GM10248 (cell line): Measurements from ENCODE around the gene RBBP4.
"Not testable (repeated sequence)": the region's sequence is repeated elsewhere in the genome, so short reads cannot be mapped to it uniquely, and the experiment has no call there.

ENCODE experiments used
- CTCF ChIA-PET: fragments of 300-600 bp; sonication (Branson Sonifier 250); formaldehyde crosslinking; extraction: SDS; loops from one replicate; lab custom pipeline; 2021; ENCODE audit warnings: antibody characterized with exemption; lab: Yijun Ruan, JAX
- POLR2A ChIA-PET: fragments of 350-650 bp; sonication (Branson Sonifier 250); formaldehyde crosslinking; extraction: SDS; loops from one replicate; lab custom pipeline; 2020; ENCODE audit warnings: antibody characterized with exemption; lab: Yijun Ruan, JAX
- DNase-seq: peaks from one replicate; pipeline ENCODE4 v3.0.0; 2012; ENCODE audit errors: extremely low spot score
- TF ChIP-seq, protein P1 (sequence below): IDR thresholded peaks from 2 replicates; pipeline ENCODE4 v1.5.1; 2012; ENCODE audit warnings: mild to moderate bottlenecking, low read depth; ENCODE audit errors: extremely low read depth, missing control alignments, control extremely low read depth

RBBP4 gene

DNA sequence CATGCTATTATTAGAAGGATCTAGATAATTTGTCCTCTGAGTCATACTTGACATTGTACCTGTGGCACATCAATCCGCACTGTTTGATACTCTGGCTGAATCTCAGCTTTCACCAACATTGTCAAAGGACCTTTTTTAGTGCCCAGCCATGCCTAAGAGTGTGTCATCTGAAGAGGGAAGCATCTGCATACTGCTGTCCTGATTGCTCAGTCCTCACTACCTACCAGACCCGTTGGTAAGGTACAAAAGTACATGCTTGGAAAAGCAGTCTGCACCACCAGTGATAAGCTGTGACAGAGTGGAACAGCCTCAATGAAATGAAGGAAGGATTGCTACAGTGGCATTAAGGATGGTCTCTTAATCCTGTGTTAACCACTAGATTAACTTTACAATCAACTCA lies 34.5 kb downstream of the RBBP4 start:
- TF ChIP-seq, protein P1, sequence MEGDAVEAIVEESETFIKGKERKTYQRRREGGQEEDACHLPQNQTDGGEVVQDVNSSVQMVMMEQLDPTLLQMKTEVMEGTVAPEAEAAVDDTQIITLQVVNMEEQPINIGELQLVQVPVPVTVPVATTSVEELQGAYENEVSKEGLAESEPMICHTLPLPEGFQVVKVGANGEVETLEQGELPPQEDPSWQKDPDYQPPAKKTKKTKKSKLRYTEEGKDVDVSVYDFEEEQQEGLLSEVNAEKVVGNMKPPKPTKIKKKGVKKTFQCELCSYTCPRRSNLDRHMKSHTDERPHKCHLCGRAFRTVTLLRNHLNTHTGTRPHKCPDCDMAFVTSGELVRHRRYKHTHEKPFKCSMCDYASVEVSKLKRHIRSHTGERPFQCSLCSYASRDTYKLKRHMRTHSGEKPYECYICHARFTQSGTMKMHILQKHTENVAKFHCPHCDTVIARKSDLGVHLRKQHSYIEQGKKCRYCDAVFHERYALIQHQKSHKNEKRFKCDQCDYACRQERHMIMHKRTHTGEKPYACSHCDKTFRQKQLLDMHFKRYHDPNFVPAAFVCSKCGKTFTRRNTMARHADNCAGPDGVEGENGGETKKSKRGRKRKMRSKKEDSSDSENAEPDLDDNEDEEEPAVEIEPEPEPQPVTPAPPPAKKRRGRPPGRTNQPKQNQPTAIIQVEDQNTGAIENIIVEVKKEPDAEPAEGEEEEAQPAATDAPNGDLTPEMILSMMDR, result no peak
- DNase-seq, result no peak
- ChIA-PET CTCF (interaction anchor here (1.6 to 4.7 kb wide), 3 partner anchors 9 to 88 kb away, joined by 3 to 21 read pairs (median 9); no protein-coding TSS in a partner anchor), POLR2A (no interaction called here)

DNA sequence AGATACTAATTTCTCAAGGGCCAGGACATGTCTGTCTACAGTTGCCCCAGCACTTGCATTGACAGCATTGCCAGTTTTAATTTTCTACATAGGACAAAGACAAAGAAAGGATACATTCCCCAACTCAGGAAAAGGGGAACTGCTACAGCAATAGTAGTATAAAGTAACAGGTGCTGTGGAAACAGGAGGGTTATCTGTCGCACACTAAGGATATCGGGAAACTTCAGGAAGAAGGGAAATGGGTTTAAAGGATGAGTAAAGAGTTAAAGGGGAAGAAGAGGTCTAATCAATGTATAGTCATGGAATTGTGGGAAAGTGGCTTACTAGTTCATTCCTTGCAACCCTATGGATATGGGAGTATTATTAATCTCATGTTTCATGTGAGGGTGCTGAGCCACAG lies 35.4 kb downstream of the RBBP4 start:
- ChIA-PET CTCF (interaction anchor here (0.7 to 4.7 kb wide), 4 partner anchors 9 to 87 kb away, joined by 3 to 21 read pairs (median 6); no protein-coding TSS in a partner anchor), POLR2A (no interaction called here)
- DNase-seq, result no peak
- TF ChIP-seq, protein P1, result no peak

DNA sequence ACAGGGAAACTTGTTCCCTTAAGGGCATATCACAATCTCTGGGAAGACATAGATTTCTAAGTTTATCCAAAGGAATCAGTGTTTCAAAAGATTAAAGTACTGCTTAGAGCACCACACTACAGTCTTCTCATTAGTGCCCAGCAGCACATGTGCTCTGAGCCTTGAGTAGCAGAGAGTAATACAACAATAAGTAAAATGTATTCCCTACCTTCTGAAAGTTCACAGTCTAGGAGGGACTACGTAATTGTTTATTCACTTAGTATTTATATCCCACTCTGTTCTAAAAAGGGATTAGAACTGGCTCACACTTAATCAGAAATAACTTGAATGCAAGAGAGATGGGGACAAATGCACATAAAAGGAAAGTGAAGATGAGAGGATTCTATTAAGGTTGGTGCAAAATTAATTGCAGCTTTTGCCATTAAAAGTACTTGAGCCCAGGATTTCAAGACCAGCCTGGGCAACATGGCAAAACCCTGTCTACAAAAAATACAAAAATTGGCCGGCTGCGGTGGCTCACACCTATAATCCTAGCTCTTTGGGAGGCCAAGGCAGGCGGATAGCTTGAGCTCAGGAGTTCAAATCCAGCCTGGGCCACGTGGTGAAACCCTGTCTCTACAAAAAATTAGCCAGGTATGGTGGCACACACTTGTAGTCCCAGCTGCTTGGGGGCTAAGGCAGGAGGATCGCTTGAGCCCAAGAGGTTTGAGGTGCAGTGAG lies 42.6 kb downstream of the RBBP4 start:
- DNase-seq, result no peak
- ChIA-PET CTCF (interaction anchor here (1.3 kb wide), 1 partner anchor 15 kb away, joined by 3 read pairs; no protein-coding TSS in a partner anchor), POLR2A (no interaction called here)
- TF ChIP-seq, protein P1, result no peak

- ChIA-PET POLR2A (no interaction called here), CTCF (interaction anchor here (1.4 kb wide), 1 partner anchor 9 kb away, joined by 3 read pairs; no protein-coding TSS in a partner anchor)
- TF ChIP-seq, protein P1, result no peak
- DNase-seq, result no peak
Observed at GRCh38 chr1:32695098-32695904, 44.3 kb downstream of the RBBP4 start.

- DNase-seq, result no peak
- TF ChIP-seq, protein P1, result no peak
- ChIA-PET CTCF (no interaction called here), POLR2A (no interaction called here)
Observed at GRCh38 chr1:32696041-32696440, 45.0 kb downstream of the RBBP4 start.

DNA sequence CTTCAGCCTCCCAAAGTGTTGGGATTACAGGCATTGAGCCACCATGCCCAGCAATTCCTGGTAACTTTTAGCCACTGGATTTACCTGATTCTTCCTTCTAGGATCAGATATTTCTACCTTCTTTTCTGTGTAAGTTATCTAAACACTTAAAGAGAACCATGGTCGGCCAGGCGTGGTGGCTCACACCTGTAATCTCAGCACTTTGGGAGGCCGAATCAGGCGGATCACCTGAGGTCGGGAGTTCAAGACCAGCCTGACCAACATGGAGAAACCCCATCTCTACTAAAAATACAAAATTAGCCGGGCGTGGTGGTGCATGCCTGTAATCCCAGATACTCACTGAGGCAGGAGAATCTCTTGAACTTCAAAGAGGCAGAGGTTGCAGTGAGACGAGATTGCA lies 46.0 kb downstream of the RBBP4 start:
- DNase-seq, POLR2A ChIA-PET: not testable (repeated sequence)
- CTCF ChIA-PET, result interaction anchor here (2.1 to 4.0 kb wide), 2 partner anchors 9 to 12 kb away, joined by 6 to 21 read pairs; no protein-coding TSS in a partner anchor

DNA sequence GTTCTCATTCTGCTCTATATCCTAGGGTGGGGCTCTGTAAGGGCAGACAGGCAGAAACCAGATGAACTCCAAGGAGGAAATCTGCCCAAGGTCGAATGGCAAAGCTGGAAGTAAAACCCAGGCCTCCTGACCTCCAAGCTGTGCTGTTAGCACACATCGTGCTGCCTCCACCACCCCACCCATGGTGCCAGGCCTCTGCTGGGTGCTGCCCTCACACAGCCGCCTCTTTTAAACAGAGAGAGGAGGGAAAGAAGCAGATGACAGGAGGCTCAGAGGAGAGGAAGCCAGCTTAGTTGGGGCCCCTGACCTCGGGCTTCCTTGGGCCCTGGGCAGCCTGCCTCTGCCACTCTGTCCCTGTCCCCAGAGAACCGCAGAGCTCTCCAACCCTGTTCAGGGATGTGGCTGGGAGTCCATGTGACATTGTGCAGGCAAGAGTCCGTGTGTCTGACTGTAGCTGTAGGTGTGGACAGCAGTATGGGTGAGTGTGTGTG lies 50.5 kb downstream of the RBBP4 start:
- TF ChIP-seq, protein P1, result no peak
- CTCF ChIA-PET, result interaction anchor here (3.8 kb wide), 1 partner anchor 11 kb away, joined by 24 read pairs; no protein-coding TSS in a partner anchor
- no peak for DNase-seq
- POLR2A ChIA-PET, result no interaction called here
